H1 (cell line): ENCODE measurements around the gene PXK. TPM values are rescaled to one million over a fixed set of nuclear protein-coding genes. Genes with fewer than 3 reads are reported as not detected.

Experiments
- polyA plus RNA-seq, 7 experiments: library from polyadenylated mRNA; depleted of rRNA in 3 of 7; stranded (reverse) in 5 of 7; unstranded in 2 of 7; fragments of >200 nt in 5 of 7; fragments of 200-250 nt in 2 of 7; gene quantifications; 1 replicate in 5 of 7; 2 replicates in 1 of 7; 4 replicates in 1 of 7; pipeline versions ENCODE4 v1.2.1 to v1.2.3, GENCODE V29; 2011 to 2013; ENCODE audit warnings: missing spikeins in 2 of 7, mixed read lengths in 2 of 7
- small RNA-seq: library from polyadenylated mRNA; stranded (forward); fragments of <200 nt; extraction: miRNeasy Mini kit (QIAGEN cat#:217004); gene quantifications from one replicate; pipeline ENCODE3, GENCODE V24; 2013; ENCODE audit not compliant: insufficient read depth
- total RNA-seq: library from RNA; stranded (reverse); fragmentation: NEBNext Ultra II Directional; extraction: Animal tissue kit (Norgen Biotek cat#: 25700); gene quantifications from 2 replicates; pipeline ENCODE4 v1.2.1, GENCODE V29; 2021

The PXK gene
- total and polyA plus RNA-seq, 2 of the 8 experiments (the other 6 are each of a cell fraction or from before 2014, with no cell fraction given), result 3.5 to 7.1 TPM

Small RNA genes lying within 50 kb of the gene (small RNA-seq; reads per million reads assigned to genes)
- not detected for gene AC098479.1

Other genes starting within 250 kb of the PXK start
- not detected in 2 replicates for gene DNASE1L3, start 121.9 kb upstream of the PXK start, total RNA-seq
- not detected in 2 replicates for gene DNASE1L3, start 121.9 kb upstream of the PXK start, polyA plus RNA-seq (2011; rRNA removed)
- 5.9 and 6.3 TPM in 2 replicates for gene ABHD6, start 95.1 kb upstream of the PXK start, total RNA-seq
- 6.6 and 9.6 TPM in 2 replicates for gene ABHD6, start 95.1 kb upstream of the PXK start, polyA plus RNA-seq (2011; rRNA removed)
- 19.8 and 23.4 TPM in 2 replicates for gene RPP14, start 26.6 kb upstream of the PXK start, total RNA-seq
- gene RPP14, start 26.6 kb upstream of the PXK start, polyA plus RNA-seq (2011; rRNA removed), result 6.9 and 11.7 TPM in 2 replicates
- gene HTD2, start 26.4 kb upstream of the PXK start, total RNA-seq, result 10.3 and 10.8 TPM in 2 replicates
- gene HTD2, start 26.4 kb upstream of the PXK start, polyA plus RNA-seq (2011; rRNA removed), result 5.6 and 8.8 TPM in 2 replicates
- 132 and 140 TPM in 2 replicates for gene PDHB, start 100.9 kb downstream of the PXK start, total RNA-seq
- 61.9 and 90.4 TPM in 2 replicates for gene PDHB, start 100.9 kb downstream of the PXK start, polyA plus RNA-seq (2011; rRNA removed)
- gene KCTD6, start 159.2 kb downstream of the PXK start, total RNA-seq, result 21.4 and 22.2 TPM in 2 replicates
- 11.0 and 17.4 TPM in 2 replicates for gene KCTD6, start 159.2 kb downstream of the PXK start, polyA plus RNA-seq (2011; rRNA removed)
- gene ACOX2, start 204.3 kb downstream of the PXK start, total RNA-seq, result 3.1 and 3.2 TPM in 2 replicates
- 7.3 and 9.2 TPM in 2 replicates for gene ACOX2, start 204.3 kb downstream of the PXK start, polyA plus RNA-seq (2011; rRNA removed)
- gene FAM107A, start 244.5 kb downstream of the PXK start, total RNA-seq, result 0.57 and 0.65 TPM in 2 replicates
- 0.51 and 1.1 TPM in 2 replicates for gene FAM107A, start 244.5 kb downstream of the PXK start, polyA plus RNA-seq (2011; rRNA removed)